ENCODE measurements around the gene OSR1.

GRCh38 chr2:19353721-19354050 is 4.7 kb downstream of the OSR1 start:
- no peak for TF ChIP-seq EZH2phosphoT487 (IDR thresholded peaks at IDR 0.05; ENCODE audit: borderline replicate concordance)
- no peak for TF ChIP-seq SP1 (IDR thresholded peaks at IDR 0.05; ENCODE audit: low read depth)
- TF ChIP-seq CTCF (IDR thresholded peaks at IDR 0.05 in 2 of 3, conservative IDR thresholded peaks at IDR 0.05 in 1 of 3; ENCODE audit: borderline replicate concordance in 1 of 3, insufficient read depth in 1 of 3, low read depth in 2 of 3, low read length in 2 of 3), result no peak
- no peak for TF ChIP-seq ATF3 (IDR thresholded peaks at IDR 0.05)
- no peak for TF ChIP-seq POLR2A (IDR thresholded peaks at IDR 0.05; ENCODE audit: borderline replicate concordance, extremely low read depth, insufficient read depth, insufficient read length)
- no peak for TF ChIP-seq CEBPB (IDR thresholded peaks at IDR 0.05; ENCODE audit: low read depth)
- TF ChIP-seq EZH2 (IDR thresholded peaks at IDR 0.05), result no peak
- TF ChIP-seq ZNF274 (IDR thresholded peaks at IDR 0.05; ENCODE audit: low read depth, low read length), result no peak
- TF ChIP-seq MAX (IDR thresholded peaks at IDR 0.05), result no peak

Data from HCT116 (cell line).